Keratinocyte (primary cell): ENCODE results near the gene ZNF804B. TPM values are rescaled to one million over a fixed set of nuclear protein-coding genes. Genes with fewer than 3 reads are reported as not detected.

Source experiments
- DNase-seq: peaks from one replicate; pipeline ENCODE4 v3.0.0-alpha.2; 2011; ENCODE audit warnings: low read depth, missing footprints, low spot score
- FAIRE-seq: peaks from 2 replicates; lab custom pipeline; 2011; peaks lifted over from hg19 to GRCh38; lab: Jason Lieb, UNC
- H2AFZ ChIP-seq: 2 replicates; pipeline ENCODE4 v1.6.0; 2012; ENCODE audit warnings: low read length, control low read depth, inconsistent platforms; ENCODE audit not compliant: control insufficient read depth
- H3K27ac ChIP-seq: 2 replicates; pipeline ENCODE4 v1.5.1; 2011; ENCODE audit warnings: low read length; ENCODE audit not compliant: control insufficient read depth, insufficient read depth
- H3K27me3 ChIP-seq: 3 replicates; pipeline ENCODE4 v1.6.0; 2011; ENCODE audit warnings: low read length; ENCODE audit not compliant: control insufficient read depth, insufficient read depth; ENCODE audit errors: extremely low read depth
- H3K36me3 ChIP-seq, 2 experiments: 2 replicates in 1 of 2; 3 replicates in 1 of 2; pipeline ENCODE4 v1.5.1; 2011; ENCODE audit warnings: low read length in 2 of 2, mild to moderate bottlenecking in 1 of 2; ENCODE audit not compliant: control insufficient read depth in 2 of 2, insufficient read depth in 2 of 2; ENCODE audit errors: extremely low read depth in 1 of 2
- H3K4me1 ChIP-seq: 3 replicates; pipeline ENCODE4 v1.5.1; 2011; ENCODE audit warnings: low read length; ENCODE audit not compliant: control insufficient read depth, insufficient read depth; ENCODE audit errors: extremely low read depth
- H3K4me2 ChIP-seq: 3 replicates; pipeline ENCODE4 v1.6.0; 2011; ENCODE audit warnings: low read depth, low read length; ENCODE audit not compliant: control insufficient read depth, insufficient read depth; ENCODE audit errors: extremely low read depth
- H3K4me3 ChIP-seq, 3 experiments: fragments of 200-600 bp in 1 of 3; sonication (generic) in 1 of 3; 2 replicates in 2 of 3; 3 replicates in 1 of 3; pipeline ENCODE4 v1.5.1; 2011 to 2016; ENCODE audit warnings: low read length in 3 of 3, mild to moderate bottlenecking in 3 of 3, control low read depth in 2 of 3, inconsistent platforms in 1 of 3, low read depth in 1 of 3, mixed read lengths in 1 of 3, mixed run types in 1 of 3, moderate library complexity in 1 of 3; ENCODE audit not compliant: control insufficient read depth in 2 of 3, insufficient read depth in 2 of 3; ENCODE audit errors: extremely low read depth in 1 of 3
- H3K79me2 ChIP-seq: 2 replicates; pipeline ENCODE4 v1.6.0; 2012; ENCODE audit warnings: low read length; ENCODE audit not compliant: control insufficient read depth, insufficient read depth
- H3K9ac ChIP-seq: 3 replicates; pipeline ENCODE4 v1.6.0; 2011; ENCODE audit warnings: low read length; ENCODE audit not compliant: control insufficient read depth, insufficient read depth; ENCODE audit errors: extremely low read depth
- H3K9me1 ChIP-seq: 3 replicates; pipeline ENCODE4 v1.6.0; 2011; ENCODE audit warnings: low read length; ENCODE audit not compliant: control insufficient read depth, insufficient read depth; ENCODE audit errors: extremely low read depth
- H3K9me3 ChIP-seq: 2 replicates; pipeline ENCODE4 v1.5.1; 2012; ENCODE audit warnings: low read depth, low read length; ENCODE audit not compliant: control insufficient read depth
- H4K20me1 ChIP-seq: 3 replicates; pipeline ENCODE4 v1.6.0; 2011; ENCODE audit warnings: low read length; ENCODE audit not compliant: control insufficient read depth, insufficient read depth; ENCODE audit errors: extremely low read depth
- CTCF ChIP-seq, 3 experiments: IDR thresholded peaks in 1 of 3; conservative IDR thresholded peaks in 1 of 3; optimal IDR thresholded peaks in 1 of 3; 2 replicates in 2 of 3; 3 replicates in 1 of 3; pipeline versions ENCODE3 to v1.5.1; 2011; ENCODE audit warnings: low read length in 3 of 3, mild to moderate bottlenecking in 3 of 3, moderate library complexity in 2 of 3, control low read depth in 1 of 3, inconsistent platforms in 1 of 3; ENCODE audit not compliant: insufficient read depth in 2 of 3; ENCODE audit errors: extremely low read depth in 1 of 3
- EZH2 ChIP-seq: IDR thresholded peaks from one replicate; pipeline ENCODE4 v1.6.1; 2012; ENCODE audit warnings: inconsistent platforms, mild to moderate bottlenecking, low read length, moderate library complexity
- dilution Hi-C: fragments of 300-500 bp; cut with MboI; formaldehyde crosslinking; loops from one replicate; pipeline ENCODE4 v1.7.0; 2020; ENCODE audit warnings: low sequenced_read_pairs; ENCODE audit not compliant: extremely low pct_ligation_motif_present
- polyA minus RNA-seq, 3 experiments: library from RNA; depleted of rRNA, polyadenylated mRNA; stranded (reverse); fragments of >200 nt; gene quantifications; 1 replicate in 1 of 3; 2 replicates in 1 of 3; 3 replicates in 1 of 3; pipeline ENCODE4 v1.2.3, GENCODE V29; 2011
- polyA plus RNA-seq, 5 experiments: library from polyadenylated mRNA; depleted of rRNA in 3 of 5; stranded (reverse) in 3 of 5; stranded (forward) in 1 of 5; unstranded in 1 of 5; fragments of >200 nt; gene quantifications; 1 replicate in 1 of 5; 2 replicates in 3 of 5; 3 replicates in 1 of 5; pipeline versions ENCODE4 v1.2.1 to v1.2.3, GENCODE V29; 2011 to 2012; ENCODE audit warnings: missing spikeins in 2 of 5, low read depth in 1 of 5, low replicate concordance in 1 of 5

The ZNF804B gene
- polyA plus RNA-seq (not detected in 3 replicates), polyA minus RNA-seq (not detected in 3 replicates)
- polyA plus RNA-seq (2011; ENCODE audit: low read depth), result not detected
- polyA plus RNA-seq (2011; cell fraction: cytosol; rRNA removed), result not detected in 2 replicates
- not detected in 2 replicates for polyA plus RNA-seq (2011; cell fraction: nucleus; rRNA removed)
- polyA plus RNA-seq (2012; ENCODE audit: low replicate concordance), result not detected in 2 replicates
- not detected for polyA minus RNA-seq (2011; cell fraction: cytosol; rRNA and poly(A)+ RNA removed)
- polyA minus RNA-seq (2011; cell fraction: nucleus; rRNA and poly(A)+ RNA removed), result not detected in 2 replicates

DNA sequence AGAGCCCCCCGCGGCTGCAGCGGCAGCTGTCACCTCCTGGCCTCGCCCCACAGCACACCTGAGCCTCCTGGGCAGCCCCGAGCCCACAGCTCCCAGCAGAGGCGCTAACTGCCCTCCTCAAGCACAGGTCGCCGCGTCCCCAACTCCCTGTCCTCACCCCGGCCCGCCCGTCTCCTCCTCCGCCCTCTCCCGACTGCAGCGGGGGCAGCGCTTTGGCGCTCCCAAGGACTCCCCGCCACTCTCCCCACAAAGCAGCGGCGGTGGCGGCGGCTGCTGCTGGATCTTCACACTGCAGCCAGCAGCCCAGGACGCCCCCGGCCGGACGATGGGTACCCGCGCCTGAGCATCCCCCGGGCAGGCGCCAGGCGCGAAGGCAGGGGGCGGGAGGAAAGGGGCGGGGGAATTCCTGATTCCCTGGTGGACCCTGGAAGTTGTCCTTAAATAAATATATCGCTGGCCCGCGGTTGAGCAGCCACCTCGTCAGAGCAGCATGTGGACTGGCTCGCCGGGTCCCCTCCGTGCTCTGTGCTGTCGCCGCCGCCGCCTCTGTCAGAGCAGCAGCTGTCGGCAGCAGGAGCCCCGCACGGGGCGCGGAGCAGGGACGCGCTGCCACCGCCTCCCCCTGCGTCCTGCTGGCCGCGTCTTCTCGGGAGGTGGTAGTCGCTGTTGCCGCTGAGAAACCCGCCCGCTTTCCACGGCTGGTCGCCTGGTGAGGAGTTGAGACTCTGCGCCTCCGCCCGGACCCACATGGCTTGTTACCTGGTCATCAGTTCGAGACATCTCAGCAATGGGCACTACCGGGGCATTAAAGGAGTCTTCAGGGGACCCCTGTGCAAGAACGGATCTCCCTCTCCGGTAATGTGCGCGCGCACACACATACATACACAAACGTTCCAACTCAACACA is at the start of gene ZNF804B:
TSS of gene ZNF804B (plus strand) at position 471 of the 906 bp plus-strand sequence. CDS start at position 748, 277 bp downstream.
- no peak within 1 kb of the TSS for H3K27ac ChIP-seq
- H3K27me3 ChIP-seq, result peaks cover 26% of the 10 kb centered on the region
- no peaks in the 10 kb centered on the region for H3K36me3 ChIP-seq
- H4K20me1 ChIP-seq, result no peaks in the 10 kb centered on the region
- no peak for TF ChIP-seq CTCF (optimal IDR thresholded peaks at IDR 0.05 in 1 of 3, IDR thresholded peaks at IDR 0.05 in 1 of 3, conservative IDR thresholded peaks at IDR 0.05 in 1 of 3; ENCODE audit: extremely low read depth in 1 of 3, insufficient read depth in 2 of 3, low read length in 3 of 3)
- peak; percentile 95 for TF ChIP-seq EZH2
- DNase-seq (no peak), FAIRE-seq (no peak)
- H3K4me3 ChIP-seq, result no peak within 1 kb of the TSS
- H3K9ac ChIP-seq, result no peak within 1 kb of the TSS
- H3K79me2 ChIP-seq, result no peaks in the 10 kb centered on the region
- no peak within 1 kb of the TSS for H2AFZ ChIP-seq
- H3K9me3 ChIP-seq, result no peaks in the 10 kb centered on the region
- H3K9me1 ChIP-seq, result no peaks in the 10 kb centered on the region
- H3K4me1 ChIP-seq, result no peaks in the 10 kb centered on the region
- H3K4me2 ChIP-seq, result no peak within 1 kb of the TSS
- dilution Hi-C loops, result no loop called here

GRCh38 chr7:88735920-88736319 is 23.6 kb upstream of the ZNF804B start:
- dilution Hi-C loops, result no loop called here
- FAIRE-seq, result no peak

More at GRCh38 chr7:88735920-88736319, 23.6 kb upstream of the ZNF804B start:
- no peaks in the 10 kb centered on the region for H3K9me3 ChIP-seq
- H3K36me3 ChIP-seq, result no peaks in the 10 kb centered on the region
- TF ChIP-seq EZH2, result no peak
- TF ChIP-seq CTCF (optimal IDR thresholded peaks at IDR 0.05 in 1 of 3, IDR thresholded peaks at IDR 0.05 in 1 of 3, conservative IDR thresholded peaks at IDR 0.05 in 1 of 3; ENCODE audit: extremely low read depth in 1 of 3, insufficient read depth in 2 of 3, low read length in 3 of 3), result no peak
- no peaks in the 10 kb centered on the region for H3K27me3 ChIP-seq
- H4K20me1 ChIP-seq, result no peaks in the 10 kb centered on the region
- no peak overlapping the region for H3K4me3 ChIP-seq
- no peak overlapping the region for H3K27ac ChIP-seq
- no peak for DNase-seq
- H3K4me2 ChIP-seq, result no peak overlapping the region
- H3K4me1 ChIP-seq, result no peaks in the 10 kb centered on the region
- no peaks in the 10 kb centered on the region for H3K9me1 ChIP-seq
- H3K9ac ChIP-seq, result no peak overlapping the region
- no peak overlapping the region for H2AFZ ChIP-seq
- no peaks in the 10 kb centered on the region for H3K79me2 ChIP-seq
